ENCODE measurements around the gene TRPV5.

TRPV5 gene

GRCh38 chr7:142885311-142886230, 48.0 kb downstream of the TRPV5 start, which contains the start of gene TRPV6:
TSS of gene TRPV6 (minus strand) at chr7:142885745.
- 0 out of 2 replicates have a peak, but pooled peaks have one; percentile 4 for TF ChIP-seq CTCF (IDR thresholded peaks at IDR 0.05; ENCODE audit: control insufficient read depth, extremely low read depth, insufficient read depth)
- peak within 1 kb of the TSS; percentile 68 for H3K4me3 ChIP-seq (ENCODE audit: low read depth, low read length)
- DNase-seq (ENCODE audit: low read depth) = peak; percentile 98

DNA sequence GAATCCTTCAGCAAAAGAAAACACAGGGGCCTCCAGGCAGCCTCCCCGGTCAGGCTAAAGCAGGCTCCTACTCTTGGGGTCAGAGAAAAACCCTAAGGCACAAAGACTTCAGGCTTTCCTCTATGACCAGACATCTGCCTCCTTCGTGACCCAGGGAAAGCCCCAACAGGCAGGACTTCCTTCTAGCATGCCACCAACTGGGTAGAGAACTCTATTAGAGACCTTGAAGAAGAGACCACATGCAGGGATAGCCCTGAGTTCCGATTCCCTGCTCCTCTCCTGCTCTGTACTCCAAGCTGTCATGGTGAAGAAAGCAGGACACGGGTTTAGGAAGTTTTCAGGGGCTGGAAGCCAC, 49.3 kb downstream of the TRPV5 start:
- peak overlapping the region; percentile 68 for H3K4me3 ChIP-seq (ENCODE audit: low read depth, low read length)

GRCh38 chr7:142883571-142884285, 49.8 kb downstream of the TRPV5 start:
- peak overlapping the region; percentile 68 for H3K4me3 ChIP-seq (ENCODE audit: low read depth, low read length)
- no peak for DNase-seq (ENCODE audit: low read depth)
- no peak for TF ChIP-seq CTCF (IDR thresholded peaks at IDR 0.05; ENCODE audit: control insufficient read depth, extremely low read depth, insufficient read depth)

More for the DNA sequence above, 49.3 kb downstream of the TRPV5 start:
- no peak for DNase-seq (ENCODE audit: low read depth)
- TF ChIP-seq CTCF (IDR thresholded peaks at IDR 0.05; ENCODE audit: control insufficient read depth, extremely low read depth, insufficient read depth) = no peak

DNA sequence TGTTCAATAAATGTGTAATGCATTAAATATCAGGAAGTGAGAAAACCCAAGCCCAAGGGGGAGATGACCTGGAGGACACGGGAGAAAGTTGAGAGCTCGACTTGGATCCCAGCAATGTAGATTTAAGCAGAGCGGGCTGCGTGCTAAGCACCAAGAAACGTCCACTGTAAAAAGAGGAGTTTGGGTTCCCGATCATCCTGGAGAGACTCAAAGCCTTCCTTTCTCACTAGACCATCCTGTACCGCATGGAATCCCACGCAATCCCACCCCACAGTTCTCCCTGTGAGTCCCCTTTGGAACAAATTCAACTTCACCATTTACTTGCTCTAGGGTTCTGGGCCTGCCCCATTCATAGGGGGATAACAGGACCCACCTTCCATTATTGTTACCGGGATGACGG, 50.4 kb downstream of the TRPV5 start:
- TF ChIP-seq CTCF (IDR thresholded peaks at IDR 0.05; ENCODE audit: control insufficient read depth, extremely low read depth, insufficient read depth) = no peak
- no peak overlapping the region for H3K4me3 ChIP-seq (ENCODE audit: low read depth, low read length)
- no peak for DNase-seq (ENCODE audit: low read depth)

DNA sequence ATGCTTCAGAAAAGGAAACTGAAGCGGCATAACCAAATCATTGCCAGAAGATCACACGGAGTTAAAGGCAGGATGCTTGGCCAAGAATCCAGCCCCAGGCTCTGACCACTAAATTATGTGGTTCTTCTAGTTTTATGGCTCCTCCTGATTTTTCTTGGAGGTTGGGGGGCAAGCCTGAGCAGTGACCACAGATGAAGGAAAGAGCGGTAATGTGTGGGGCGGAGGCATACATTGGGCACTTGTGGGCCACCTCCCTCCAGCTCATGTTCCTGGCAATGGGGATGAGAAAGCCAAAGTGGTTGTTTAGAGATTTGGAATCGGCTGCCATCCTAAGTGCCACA, 51.2 kb downstream of the TRPV5 start:
- TF ChIP-seq CTCF (IDR thresholded peaks at IDR 0.05; ENCODE audit: control insufficient read depth, extremely low read depth, insufficient read depth) = no peak
- no peak for DNase-seq (ENCODE audit: low read depth)
- no peak overlapping the region for H3K4me3 ChIP-seq (ENCODE audit: low read depth, low read length)

DNA sequence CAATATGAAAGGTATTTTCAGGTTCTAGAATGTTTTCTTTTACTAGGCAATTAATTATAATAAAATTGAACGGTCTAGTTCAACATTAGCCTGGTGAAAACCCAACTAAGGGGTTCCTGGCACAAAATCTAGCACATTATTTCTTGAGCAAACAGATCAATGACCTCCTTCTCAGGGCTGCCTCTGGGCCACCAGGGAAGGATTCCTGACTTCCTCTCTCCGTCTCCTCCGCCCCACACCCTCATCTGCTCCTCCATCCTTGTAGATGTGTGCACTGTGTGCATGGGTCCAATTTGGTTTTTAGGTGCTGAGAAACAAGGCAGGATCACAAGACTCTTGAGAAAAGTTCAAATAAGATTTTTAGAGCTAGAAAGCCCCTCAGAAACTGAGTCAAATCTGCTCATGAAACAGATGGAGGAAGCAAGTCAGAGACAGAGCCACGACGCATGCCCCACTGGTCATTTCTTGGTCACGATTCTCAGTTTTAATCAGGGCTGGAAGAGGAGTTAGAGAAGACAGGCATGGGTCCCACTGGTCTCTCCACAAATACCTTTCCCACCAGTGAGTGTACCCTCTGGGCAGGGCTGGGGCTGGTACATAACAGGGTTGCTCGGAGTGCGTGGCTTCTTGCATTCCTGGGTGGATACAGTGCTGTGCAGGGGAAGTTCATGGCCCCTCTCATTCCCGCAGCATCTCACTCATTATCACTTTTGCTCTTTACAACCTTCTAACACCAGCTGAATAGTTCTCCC, 51.8 kb downstream of the TRPV5 start:
- no peak for TF ChIP-seq CTCF (IDR thresholded peaks at IDR 0.05; ENCODE audit: control insufficient read depth, extremely low read depth, insufficient read depth)
- no peak for DNase-seq (ENCODE audit: low read depth)
- no peak overlapping the region for H3K4me3 ChIP-seq (ENCODE audit: low read depth, low read length)

Measured in LNCaP clone FGC (cell line).